Breast epithelium (tissue), 3 donors: ENCODE measurements around the gene GRIK1.

ENCODE experiments used
- CTCF ChIP-seq, 3 donors: fragments of 450-650 bp; IDR thresholded peaks; one replicate each; pipeline ENCODE4 v1.5.1; 2016 to 2017; ENCODE audit warnings: antibody characterized with exemption in 3 of 3, mild to moderate bottlenecking in 3 of 3, moderate library complexity in 3 of 3
- POLR2AphosphoS5 ChIP-seq, 3 donors: sonication (generic); formaldehyde crosslinking; IDR thresholded peaks; one replicate each; pipeline ENCODE4 v1.6.1; 2017; ENCODE audit warnings: antibody characterized with exemption in 3 of 3

GRCh38 chr21:29509121-29509520 is 430.7 kb downstream of the GRIK1 start:
- TF ChIP-seq CTCF (IDR thresholded peaks at IDR 0.05) (no peak), POLR2AphosphoS5 (IDR thresholded peaks at IDR 0.05) (no peak)
